GM19372 (cell line): ENCODE measurements around the gene ANKS1A.

ENCODE experiments used
- ATAC-seq: cut with Tn5 transposase; IDR thresholded peaks from one replicate; pipeline ENCODE4 v1.9.1; 2021; ENCODE audit warnings: mild to moderate bottlenecking, low read depth, moderate library complexity; ENCODE audit not compliant: unreplicated experiment

Gene ANKS1A

GRCh38 chr6:35016502-35017321 is 127.7 kb downstream of the ANKS1A start:
- ATAC-seq: no peak

DNA sequence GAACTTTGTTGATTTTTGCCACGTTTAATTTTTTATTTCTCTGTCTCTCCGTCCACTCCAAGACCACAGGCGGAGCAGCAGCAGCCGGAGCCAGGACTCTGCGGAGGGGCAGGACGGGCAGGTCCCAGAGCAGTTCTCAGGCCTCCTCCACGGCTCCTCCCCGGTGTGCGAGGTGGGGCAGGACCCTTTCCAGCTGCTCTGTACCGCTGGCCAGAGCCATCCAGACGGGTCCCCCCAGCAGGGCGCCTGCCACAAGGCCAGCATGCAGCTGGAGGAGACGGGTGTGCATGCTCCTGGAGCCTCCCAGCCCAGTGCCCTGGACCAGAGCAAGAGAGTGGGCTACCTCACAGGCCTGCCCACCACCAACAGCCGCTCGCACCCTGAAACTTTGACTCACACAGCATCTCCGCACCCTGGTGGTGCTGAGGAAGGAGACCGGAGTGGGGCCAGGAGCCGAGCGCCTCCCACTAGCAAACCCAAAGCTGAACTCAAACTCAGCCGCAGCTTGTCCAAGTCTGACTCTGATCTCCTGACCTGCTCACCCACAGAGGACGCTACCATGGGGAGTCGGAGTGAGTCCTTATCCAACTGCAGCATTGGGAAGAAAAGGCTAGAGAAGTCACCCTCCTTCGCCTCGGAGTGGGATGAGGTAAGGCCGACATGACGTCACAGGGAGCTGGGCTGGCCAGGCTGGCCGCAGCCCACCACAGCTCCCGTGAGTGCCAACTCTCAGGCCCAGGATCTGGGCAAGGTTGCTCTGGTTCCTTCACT is 128.5 kb downstream of the ANKS1A start:
- no peak for ATAC-seq

DNA sequence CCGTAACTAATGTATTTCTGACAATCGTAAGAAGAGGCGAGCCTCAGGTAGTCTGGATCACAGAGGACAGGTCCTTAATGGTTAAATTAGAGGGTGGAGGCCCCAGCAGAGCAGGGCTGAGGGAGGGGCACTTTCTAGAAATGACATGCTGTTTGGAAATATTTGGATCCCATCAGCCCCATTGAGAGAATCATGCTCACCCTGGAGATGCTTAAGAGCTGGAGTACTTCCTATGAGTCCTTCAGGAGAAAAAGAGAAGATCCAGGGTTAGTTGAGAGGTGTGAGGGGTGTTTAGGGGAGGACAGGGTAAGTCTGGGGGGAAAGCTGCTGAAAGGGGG is 129.1 kb downstream of the ANKS1A start:
- ATAC-seq: no peak

GRCh38 chr6:35018746-35019145 is 129.7 kb downstream of the ANKS1A start:
- no peak for ATAC-seq

- no peak for ATAC-seq
Observed at GRCh38 chr6:35019171-35019570, 130.1 kb downstream of the ANKS1A start.

- ATAC-seq: no peak
Observed at GRCh38 chr6:35019831-35020230, 130.8 kb downstream of the ANKS1A start.

DNA sequence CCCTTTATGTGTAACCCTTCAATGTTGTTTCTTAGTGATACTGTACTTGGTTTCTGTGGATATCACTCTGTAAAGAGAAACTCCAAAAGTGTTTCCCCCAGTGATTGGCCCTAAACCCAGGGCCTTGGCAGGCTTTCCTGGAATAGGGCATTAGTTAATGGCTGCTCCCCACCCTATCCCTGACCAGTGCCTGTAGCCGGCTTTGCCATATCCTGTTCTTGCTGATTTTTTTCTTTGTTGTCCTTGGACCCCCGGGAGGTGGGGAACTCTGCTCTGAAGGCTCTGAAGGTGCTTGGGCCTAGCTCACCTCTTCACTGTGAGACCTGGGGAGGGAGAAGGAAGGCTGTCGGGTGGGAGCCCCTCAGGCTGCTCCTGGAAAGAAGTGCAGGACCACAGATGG is 131.9 kb downstream of the ANKS1A start:
- ATAC-seq: no peak

DNA sequence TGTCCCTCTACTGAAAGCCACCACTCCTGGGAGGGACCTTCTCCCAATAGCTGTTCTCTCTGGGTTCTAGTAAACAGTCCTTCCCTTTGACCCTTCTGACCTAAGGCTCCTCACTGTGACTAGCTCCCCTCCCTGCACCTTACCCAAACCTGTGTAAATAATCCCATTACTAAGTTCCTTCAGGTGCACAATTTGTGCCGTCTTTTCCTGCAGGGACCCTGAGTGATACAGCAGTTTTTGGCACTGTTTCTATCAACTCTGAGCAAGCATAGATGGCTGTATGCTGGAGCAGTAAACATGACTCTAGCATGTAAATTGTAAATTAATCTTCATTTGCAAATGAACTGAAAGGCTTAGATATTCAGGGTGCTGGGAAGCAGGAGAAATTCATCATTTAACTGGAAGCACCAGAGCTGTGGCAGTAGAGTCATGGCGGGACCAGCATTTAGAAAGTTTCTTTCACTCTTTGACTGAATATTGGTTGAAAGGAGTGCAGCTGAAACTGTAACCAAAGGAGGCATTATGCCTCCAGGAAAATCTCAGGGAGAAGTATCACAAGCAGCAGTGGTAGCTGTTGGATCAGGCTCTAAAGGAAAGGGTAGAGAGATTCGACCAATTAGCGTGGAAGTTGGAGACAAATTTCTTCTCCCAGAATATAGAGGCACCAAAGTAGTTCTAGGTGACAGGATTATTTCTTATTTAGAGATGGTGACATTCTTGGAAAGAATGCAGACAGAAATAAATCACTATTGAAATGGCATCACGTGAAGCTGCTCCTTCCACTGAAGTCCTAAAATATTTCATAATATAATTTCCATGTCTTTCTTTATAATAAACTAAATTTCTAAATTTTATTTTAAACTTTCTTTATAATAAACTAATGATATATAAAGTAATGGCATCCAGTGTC is 134.3 kb downstream of the ANKS1A start:
- no peak for ATAC-seq

- ATAC-seq: no peak
Observed at GRCh38 chr6:35024551-35025054, 135.5 kb downstream of the ANKS1A start.

GRCh38 chr6:35025232-35026188 is 136.5 kb downstream of the ANKS1A start:
- ATAC-seq: no peak

GRCh38 chr6:35026434-35027222 is 137.6 kb downstream of the ANKS1A start:
- no peak for ATAC-seq

DNA sequence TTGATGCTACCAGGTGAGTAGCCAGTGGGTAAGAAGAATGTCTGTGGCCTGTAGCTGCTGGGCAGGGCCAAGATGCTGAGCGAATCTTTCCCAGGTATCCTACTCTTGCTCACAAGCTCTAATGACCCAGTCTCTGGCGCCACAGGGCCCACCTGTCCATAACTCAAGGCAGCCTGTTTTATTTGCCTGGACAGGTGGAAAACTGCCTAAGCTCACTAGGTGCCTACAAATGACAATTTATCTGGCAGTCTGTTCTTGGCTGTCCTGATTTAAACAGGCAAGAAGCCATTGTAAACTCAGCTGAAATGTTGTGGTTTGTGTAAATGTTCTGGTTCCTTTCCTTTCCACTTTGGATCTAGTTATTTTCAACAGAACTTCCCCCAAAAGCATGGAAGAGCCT is 138.8 kb downstream of the ANKS1A start:
- no peak for ATAC-seq

- no peak for ATAC-seq
Observed at GRCh38 chr6:35028781-35029769, 140.0 kb downstream of the ANKS1A start.

DNA sequence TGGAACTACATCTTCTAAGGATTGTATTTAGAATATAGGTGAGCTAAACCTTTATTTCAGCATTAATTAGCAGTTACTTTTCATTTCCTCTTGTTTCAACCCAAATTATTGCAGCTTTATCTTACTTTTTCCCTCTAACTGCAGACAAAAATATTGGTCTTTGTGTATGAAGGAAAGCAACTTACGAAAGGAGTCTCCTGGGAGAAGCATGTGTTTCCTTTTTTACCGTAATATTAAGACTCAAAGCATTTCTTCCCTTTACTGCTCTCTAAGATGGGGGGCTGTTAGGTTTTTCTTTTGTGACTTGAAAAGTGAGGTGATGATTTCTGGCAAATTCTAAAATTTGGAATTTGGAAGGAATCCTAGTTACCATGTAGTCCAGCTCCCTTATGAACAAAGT is 141.0 kb downstream of the ANKS1A start:
- ATAC-seq: no peak

DNA sequence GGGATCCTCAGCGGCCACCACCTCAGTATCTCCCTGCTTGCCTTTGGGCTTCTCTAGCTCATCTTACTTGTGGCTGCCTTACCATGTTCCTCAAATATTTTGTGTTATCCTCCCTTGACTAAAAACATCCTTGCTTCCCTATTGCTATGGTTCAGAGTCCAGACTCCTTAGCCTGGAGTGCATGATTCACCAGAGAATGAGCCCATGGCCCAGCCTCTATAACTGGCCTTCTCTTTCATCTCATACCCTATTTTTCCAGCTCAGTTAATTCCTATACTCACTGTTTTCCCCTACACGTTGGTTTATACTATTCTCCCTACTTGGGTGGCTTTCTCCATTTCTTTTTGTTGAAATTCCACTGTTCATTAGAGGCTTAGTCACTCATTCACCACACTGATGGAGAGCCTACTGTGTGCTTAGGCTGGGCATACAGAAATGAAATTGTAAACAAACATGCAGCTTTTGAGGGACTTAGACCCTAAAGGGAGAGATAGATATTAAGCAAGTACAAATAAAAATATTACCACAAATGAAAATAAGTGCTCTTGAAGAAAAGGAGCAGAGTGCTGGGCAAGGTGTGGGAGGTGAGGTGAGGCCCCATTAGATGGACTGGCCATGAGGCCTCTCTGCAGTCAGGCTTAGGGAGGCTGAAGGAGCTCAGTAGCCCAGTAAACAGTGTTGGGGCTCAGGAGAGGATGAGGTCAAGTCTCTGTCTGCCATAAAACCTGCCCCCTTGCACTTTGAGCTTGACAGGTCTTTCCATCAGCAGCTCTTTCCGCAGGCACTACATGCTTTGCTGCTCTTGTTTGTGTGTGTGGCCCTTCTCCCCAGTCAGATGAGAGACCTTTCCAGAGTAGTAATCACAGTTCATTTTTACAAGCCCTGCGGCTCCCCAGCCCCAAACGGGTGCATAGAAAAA is 142.8 kb downstream of the ANKS1A start:
- no peak for ATAC-seq

DNA sequence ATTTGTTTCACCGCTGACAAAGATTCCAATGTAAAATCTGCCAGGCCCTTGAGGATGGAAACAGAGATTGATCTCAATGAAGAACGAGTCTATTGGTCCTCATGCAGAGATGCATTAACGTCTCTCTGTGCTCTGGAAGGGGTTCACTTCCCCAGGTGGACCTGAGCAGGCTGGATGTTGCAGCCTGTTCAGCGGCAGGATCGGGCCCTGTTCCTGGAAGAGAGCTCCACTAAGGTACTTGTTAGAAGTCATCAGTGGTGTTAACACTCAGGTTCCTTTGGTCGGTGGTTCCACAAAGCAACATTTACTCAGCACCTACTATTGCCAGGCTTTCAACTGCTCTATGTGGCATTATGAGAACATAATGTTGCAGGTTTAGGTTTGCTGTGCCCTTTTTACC is 144.6 kb downstream of the ANKS1A start:
- no peak for ATAC-seq
